Choroid plexus epithelial cell (primary cell): Measurements from ENCODE around the gene GPR25.

Experiments
- DNase-seq: peaks from one replicate; pipeline ENCODE4 v3.0.0-alpha.2; 2010; ENCODE audit warnings: low read depth
- H3K4me3 ChIP-seq: 2 replicates; pipeline ENCODE4 v1.5.1; 2011; ENCODE audit warnings: low read depth, mild to moderate bottlenecking, control low read depth, low read length, moderate library complexity
- TF ChIP-seq, protein P1 (sequence below): conservative IDR thresholded peaks from 2 replicates; pipeline ENCODE4 v1.5.1; 2011; ENCODE audit warnings: low read depth, mild to moderate bottlenecking, control low read depth, inconsistent platforms, low read length, moderate library complexity

The GPR25 gene

DNA sequence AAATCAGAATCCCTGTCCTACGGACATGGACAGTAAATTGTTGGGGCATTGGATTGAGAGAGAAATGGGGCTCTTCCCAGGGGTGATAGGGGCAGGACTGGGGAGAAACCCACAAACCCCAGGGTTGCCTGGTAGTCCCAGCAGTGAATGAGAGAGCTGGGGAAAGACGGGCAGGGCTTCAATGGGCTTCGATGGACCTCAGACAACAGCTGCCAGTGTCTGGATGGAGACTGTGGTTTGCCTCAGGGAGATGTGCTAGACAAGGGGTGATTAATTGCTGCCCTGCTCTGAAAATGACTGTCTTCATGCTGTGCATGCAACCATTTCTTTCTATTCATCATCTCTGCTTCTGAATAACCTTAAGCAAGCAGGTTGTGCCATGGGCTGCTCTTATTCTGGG is 7.4 kb downstream of the GPR25 start:
- DNase-seq: no peak
- TF ChIP-seq, protein P1, sequence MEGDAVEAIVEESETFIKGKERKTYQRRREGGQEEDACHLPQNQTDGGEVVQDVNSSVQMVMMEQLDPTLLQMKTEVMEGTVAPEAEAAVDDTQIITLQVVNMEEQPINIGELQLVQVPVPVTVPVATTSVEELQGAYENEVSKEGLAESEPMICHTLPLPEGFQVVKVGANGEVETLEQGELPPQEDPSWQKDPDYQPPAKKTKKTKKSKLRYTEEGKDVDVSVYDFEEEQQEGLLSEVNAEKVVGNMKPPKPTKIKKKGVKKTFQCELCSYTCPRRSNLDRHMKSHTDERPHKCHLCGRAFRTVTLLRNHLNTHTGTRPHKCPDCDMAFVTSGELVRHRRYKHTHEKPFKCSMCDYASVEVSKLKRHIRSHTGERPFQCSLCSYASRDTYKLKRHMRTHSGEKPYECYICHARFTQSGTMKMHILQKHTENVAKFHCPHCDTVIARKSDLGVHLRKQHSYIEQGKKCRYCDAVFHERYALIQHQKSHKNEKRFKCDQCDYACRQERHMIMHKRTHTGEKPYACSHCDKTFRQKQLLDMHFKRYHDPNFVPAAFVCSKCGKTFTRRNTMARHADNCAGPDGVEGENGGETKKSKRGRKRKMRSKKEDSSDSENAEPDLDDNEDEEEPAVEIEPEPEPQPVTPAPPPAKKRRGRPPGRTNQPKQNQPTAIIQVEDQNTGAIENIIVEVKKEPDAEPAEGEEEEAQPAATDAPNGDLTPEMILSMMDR: no peak
- no peak overlapping the region for H3K4me3 ChIP-seq

DNA sequence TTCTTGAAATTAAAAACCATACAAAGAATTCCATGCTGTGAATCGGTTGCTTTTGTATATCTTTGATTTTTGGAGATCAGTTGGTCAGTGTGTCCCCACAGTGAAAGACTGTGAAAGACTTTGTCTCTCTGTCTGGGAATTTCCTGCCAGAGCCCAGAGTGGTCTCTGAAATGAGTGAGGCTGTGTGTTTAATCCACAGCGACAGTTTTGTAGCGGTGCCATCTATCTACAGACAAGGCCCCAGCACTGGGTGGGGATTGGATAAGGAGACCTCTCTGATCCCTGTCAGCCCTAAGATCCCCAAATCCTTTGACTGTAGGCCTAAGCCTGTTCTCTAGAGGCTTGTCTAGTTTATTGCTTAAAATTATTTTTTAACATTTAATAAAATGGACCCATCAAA is 10.3 kb downstream of the GPR25 start:
- TF ChIP-seq, protein P1: no peak
- no peak overlapping the region for H3K4me3 ChIP-seq
- DNase-seq: no peak

DNA sequence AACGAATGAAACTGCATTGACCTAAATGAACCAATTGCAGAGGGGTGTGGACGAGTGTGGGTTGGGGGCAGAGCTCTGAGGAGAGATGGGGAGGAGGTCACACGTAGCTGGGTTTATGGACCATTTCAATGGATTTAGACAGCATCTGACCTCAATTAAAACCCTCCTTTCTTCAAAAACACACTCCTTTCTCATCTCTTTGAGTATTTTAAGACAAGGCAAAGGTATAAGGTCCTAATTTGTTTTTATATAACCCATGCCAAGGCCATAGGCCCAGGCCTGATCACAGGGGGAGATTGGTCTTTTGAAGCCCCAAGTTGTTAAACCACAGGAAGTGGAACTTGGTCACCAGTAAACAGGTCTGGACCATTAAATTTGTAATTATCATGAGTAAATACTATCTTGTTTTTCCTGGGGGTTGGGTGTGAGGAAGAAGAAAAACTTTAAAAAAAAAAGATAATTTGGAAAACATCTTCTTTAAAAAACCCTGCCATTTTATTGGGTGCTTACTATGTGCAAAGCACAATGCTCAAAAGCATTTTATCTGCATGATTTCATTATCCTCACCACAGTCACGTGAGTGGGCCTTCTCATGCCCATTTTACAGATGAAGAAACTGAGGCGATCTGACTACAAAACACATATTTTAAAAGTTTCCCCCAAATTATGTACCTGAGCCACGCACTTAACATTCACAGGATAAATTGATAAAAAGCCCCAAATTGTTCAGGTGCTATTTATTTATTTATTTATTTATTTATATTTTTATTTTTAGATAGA is 13.0 kb downstream of the GPR25 start:
- TF ChIP-seq, protein P1: no peak
- H3K4me3 ChIP-seq: no peak overlapping the region
- no peak for DNase-seq

DNA sequence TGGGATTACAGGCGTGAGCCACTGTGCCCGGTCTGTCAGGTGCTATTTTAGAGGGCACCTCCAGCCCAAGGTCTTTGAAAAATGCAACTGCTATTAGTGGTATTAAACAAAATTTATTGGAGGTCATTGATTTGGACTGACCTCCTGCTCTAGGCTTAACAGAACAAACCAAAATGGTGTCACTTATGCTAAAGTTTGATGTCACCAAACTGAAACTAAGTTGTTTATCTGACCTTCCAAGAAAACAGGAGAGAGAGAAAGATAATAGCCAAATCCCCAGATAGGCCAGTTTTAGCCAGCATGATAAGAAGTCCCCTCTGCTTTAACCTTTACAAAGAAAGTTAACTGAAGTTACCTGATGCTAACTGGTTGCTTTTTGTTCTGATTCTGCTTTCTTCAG is 13.8 kb downstream of the GPR25 start:
- no peak for DNase-seq
- TF ChIP-seq, protein P1: no peak
- no peak overlapping the region for H3K4me3 ChIP-seq

DNA sequence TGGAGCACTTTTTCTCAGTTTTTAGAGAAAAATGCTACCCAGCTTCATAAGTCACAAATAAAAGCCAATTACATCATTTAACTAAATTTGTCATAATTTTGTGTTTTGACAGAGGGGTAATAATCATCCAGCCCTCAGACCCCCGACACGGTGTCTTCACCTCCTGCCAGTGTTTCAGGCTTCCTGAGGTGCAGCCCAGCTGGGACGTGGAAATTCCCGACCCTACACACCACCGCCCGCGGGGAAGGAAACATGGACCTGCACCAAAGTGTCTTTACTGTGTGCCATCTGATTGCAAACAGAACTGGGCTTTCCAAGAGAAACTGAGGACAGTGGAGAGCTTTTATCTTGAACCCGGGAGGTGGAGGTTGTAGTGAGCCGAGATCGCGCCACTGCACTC is 14.3 kb downstream of the GPR25 start:
- no peak for DNase-seq
- no peak overlapping the region for H3K4me3 ChIP-seq
- TF ChIP-seq, protein P1: no peak

DNA sequence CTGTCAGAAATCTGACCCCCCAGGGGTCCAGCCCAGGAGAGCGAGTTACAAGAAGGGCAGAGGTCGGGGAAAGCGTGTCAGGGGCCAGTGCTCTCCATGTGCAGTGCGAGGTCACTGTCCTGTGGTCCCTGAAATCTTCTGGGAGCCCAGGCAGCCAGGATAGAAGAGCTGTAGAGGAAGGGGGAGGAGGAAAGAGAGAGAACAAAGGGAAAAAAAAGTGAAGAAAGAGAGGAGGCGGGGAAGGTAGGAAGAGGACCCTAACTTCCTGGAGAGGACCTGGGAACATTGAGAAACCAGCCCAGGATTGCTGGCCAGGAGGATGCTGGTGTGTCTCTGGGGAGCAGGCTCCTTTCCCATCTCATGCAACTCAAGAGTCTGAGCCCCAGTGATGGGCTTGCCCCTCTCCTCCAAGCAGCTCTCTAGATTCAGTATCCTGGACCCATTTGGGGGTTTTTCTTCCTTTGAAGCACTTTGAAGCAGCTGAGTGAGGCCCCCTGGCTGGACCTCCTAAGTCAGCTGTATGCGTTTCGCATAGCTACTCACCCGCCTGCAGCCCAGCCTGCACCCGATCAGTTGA is 15.1 kb downstream of the GPR25 start:
- H3K4me3 ChIP-seq: no peak overlapping the region
- TF ChIP-seq, protein P1: no peak
- DNase-seq: no peak
